Measurements from ENCODE around the gene GCAT. TPM values are rescaled to one million over a fixed set of nuclear protein-coding genes. Genes with fewer than 3 reads are reported as not detected.

The GCAT gene
- total and polyA plus RNA-seq, 10 of the 15 experiments (the other 5 are each of a cell fraction or from before 2014, with no cell fraction given), result 0.95 to 34.3 (median 15.3) TPM

DNA sequence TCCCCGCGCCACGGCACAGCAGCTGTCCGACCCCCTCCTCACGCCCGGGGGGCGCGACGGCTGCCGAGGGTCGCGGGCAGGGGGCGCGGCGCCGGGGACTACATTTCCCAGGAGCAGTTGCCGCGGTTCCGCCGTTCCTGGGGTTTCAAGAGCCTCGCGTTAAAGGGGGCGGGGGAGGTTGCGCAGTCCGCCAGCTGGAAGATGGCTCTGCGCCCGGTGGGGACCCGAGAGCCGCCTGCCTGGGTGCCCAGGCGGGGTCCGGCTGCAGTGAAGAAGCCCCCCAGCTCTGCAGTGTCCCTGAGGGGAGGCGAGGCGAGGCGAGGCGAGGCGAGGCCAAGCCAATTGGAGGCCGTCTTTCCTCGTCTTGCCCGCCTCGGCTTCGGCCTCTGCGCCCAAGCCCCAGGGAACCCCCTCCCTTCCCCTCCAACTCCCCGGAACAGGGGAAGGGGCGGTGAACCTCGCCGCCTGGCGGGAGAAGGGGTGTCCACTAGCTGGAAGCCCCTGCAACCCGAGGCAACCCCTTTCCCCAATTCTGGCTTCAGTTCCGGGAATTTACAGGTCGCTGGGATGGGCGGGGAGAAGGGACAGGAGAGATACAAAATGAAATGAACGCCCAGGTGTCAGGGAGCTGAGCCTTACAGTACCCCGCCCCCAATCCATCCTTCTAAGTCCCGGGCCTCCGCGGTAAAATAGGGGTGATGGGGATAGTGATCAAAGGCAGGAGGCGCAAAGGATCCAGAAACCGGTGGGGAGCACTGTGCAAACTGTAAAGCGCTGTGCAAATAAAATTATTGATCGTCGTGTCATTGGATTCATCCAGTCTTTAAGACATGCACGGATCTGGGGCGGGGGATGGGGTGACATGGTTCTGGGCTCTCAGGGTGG is 5.2 kb upstream of the GCAT start:
- no peaks in the 10 kb centered on the region for H3K36me3 ChIP-seq (ENCODE audit: control insufficient read depth in 2 of 2, insufficient read depth in 2 of 2, low read length in 1 of 2)
- peaks cover 8% of the 10 kb centered on the region for H3K4me1 ChIP-seq (ENCODE audit: control insufficient read depth, insufficient read depth, low read length)
- H3K27me3 ChIP-seq (replicated peaks in 1 of 2; ENCODE audit: control insufficient read depth in 2 of 2, insufficient read depth in 2 of 2, low read length in 1 of 2), result peaks cover 12 to 34% of the 10 kb centered on the region in 2 experiments
- H3K27ac ChIP-seq (ENCODE audit: control insufficient read depth, insufficient read depth), result no peak overlapping the region
- H2AFZ ChIP-seq (ENCODE audit: control insufficient read depth, low read depth, low read length), result peak overlapping the region; percentile 75
- peak; percentile 54 for ATAC-seq
- ChIA-PET CTCF (interaction anchor here (0.9 kb wide), 1 partner anchor 141 kb away, joined by 3 read pairs; no protein-coding TSS in a partner anchor), POLR2A (no interaction called here), RAD21 (ENCODE audit: unreplicated experiment) (no interaction called here), SMC1A (ENCODE audit: uncharacterized antibody, unreplicated experiment) (no interaction called here)
- H3K9me3 ChIP-seq (replicated peaks; ENCODE audit: control insufficient read depth, insufficient read depth, low read length), result no peaks in the 10 kb centered on the region; the same call in 2 of the 3 replicates
- DNase-seq (ENCODE audit: low read depth, low spot score), result no peak
- no peak overlapping the region for H3K9ac ChIP-seq (ENCODE audit: control insufficient read depth, insufficient read depth, low read length)
- FAIRE-seq, result no peak
- TF ChIP-seq LARP7 (IDR thresholded peaks at IDR 0.05) (0 out of 2 replicates have a peak, but pooled peaks have one; percentile 37), SIN3A (IDR thresholded peaks at IDR 0.05; ENCODE audit: low read depth, low read length) (0 out of 2 replicates have a peak, but pooled peaks have one; percentile 24), HCFC1 (IDR thresholded peaks at IDR 0.05; ENCODE audit: low read length) (peak; percentile 68), SIX5 (IDR thresholded peaks at IDR 0.05; ENCODE audit: low read depth, low read length, severe bottlenecking) (peak; percentile 62), RELA (IDR thresholded peaks at IDR 0.05; ENCODE audit: borderline replicate concordance, partially characterized antibody) (no peak), IKZF1 (conservative IDR thresholded peaks at IDR 0.05) (peak; percentile 52), RCOR1 (conservative IDR thresholded peaks at IDR 0.05; ENCODE audit: low read depth, low read length) (no peak), CHD2 (IDR thresholded peaks at IDR 0.05; ENCODE audit: borderline replicate concordance, low read depth, low read length) (peak; percentile 91), GABPA (IDR thresholded peaks at IDR 0.05; ENCODE audit: low read depth) (peak; percentile 38; the same call in 1 of the 2 replicates), SUZ12 (IDR thresholded peaks at IDR 0.05; ENCODE audit: unreplicated experiment) (peak; percentile 69), CREB1 (IDR thresholded peaks at IDR 0.05; ENCODE audit: low read depth) (no peak)
- TF ChIP-seq, protein P1, sequence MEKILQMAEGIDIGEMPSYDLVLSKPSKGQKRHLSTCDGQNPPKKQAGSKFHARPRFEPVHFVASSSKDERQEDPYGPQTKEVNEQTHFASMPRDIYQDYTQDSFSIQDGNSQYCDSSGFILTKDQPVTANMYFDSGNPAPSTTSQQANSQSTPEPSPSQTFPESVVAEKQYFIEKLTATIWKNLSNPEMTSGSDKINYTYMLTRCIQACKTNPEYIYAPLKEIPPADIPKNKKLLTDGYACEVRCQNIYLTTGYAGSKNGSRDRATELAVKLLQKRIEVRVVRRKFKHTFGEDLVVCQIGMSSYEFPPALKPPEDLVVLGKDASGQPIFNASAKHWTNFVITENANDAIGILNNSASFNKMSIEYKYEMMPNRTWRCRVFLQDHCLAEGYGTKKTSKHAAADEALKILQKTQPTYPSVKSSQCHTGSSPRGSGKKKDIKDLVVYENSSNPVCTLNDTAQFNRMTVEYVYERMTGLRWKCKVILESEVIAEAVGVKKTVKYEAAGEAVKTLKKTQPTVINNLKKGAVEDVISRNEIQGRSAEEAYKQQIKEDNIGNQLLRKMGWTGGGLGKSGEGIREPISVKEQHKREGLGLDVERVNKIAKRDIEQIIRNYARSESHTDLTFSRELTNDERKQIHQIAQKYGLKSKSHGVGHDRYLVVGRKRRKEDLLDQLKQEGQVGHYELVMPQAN (conservative IDR thresholded peaks at IDR 0.05), result 0 out of 2 replicates have a peak, but pooled peaks have one; percentile 18
- BruUV-seq (replicated peaks), result no TSS peak
- H4K20me1 ChIP-seq (ENCODE audit: control insufficient read depth, insufficient read depth), result no peaks in the 10 kb centered on the region
- H3K79me2 ChIP-seq (ENCODE audit: control insufficient read depth, insufficient read depth, low read length), result no peaks in the 10 kb centered on the region
- intact Hi-C loops (cut with micrococcal nuclease; ENCODE audit: unreplicated experiment), result no loop called here
- in situ Hi-C loops (cut with MboI), result no loop called here
- H3K4me3 ChIP-seq, result peak overlapping the region; percentile 58; the same call in 1 of the 2 replicates
- WGBS (ENCODE audit: insufficient coverage, insufficient replicate concordance, low lambda C conversion rate, missing lambda C conversion rate), result 8% methylated on average over 50 of the region's 63 CpGs
- peak overlapping the region; percentile 92 for H3K4me2 ChIP-seq (ENCODE audit: control insufficient read depth, insufficient read depth)

All from GM12878 (cell line).